Activated CD8-positive, alpha-beta memory T cell treated with anti-CD3 and anti-CD28 coated beads, Interleukin-2, amount 50 U/mL, for 1 hour (primary cell): ENCODE measurements around the gene UBR3.

ENCODE experiments used
- DNase-seq: peaks from one replicate; pipeline ENCODE4 v3.0.0-alpha.2; 2020; ENCODE audit errors: extremely low read depth

The UBR3 gene

DNA sequence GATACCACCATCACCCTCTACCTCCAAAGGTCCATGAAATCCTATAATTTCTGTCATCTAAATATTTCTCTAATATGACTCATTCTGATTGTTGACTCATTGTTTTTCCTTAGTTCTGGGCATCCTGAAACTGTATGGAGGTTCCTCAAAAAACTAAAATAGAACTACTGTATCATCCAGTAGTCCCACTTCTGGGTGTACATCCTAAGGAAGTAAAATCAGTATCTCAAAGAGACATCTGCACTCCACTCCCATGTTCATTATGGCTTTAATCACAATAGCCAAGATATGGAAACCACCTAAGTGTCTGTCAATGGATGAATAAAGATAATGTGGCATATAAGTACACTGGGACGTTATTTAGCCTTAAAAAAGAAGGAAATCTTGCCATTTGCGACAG lies 224.9 kb downstream of the UBR3 start:
- DNase-seq, result no peak

- no peak for DNase-seq
Observed at GRCh38 chr2:170054997-170055396, 227.7 kb downstream of the UBR3 start.

DNA sequence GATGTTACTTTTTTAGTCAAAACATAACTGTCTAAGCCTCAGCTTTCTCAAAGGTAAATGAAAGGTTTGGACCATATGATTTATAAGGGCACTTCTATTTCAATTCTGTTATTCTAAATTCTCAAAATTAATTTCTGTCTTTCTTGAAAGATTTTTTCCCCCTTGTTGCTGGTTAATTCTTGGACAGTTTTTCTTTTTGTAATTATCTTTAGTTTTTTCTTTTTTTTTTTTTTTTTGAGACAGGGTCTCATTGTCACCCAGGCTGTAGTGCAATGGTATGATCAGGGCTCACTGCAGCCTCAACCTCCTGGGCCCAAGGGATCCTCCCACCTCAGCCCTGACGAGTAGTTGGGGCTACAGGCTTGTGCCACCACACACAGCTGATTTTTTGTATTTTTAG lies 229.6 kb downstream of the UBR3 start:
- DNase-seq, result no peak

- DNase-seq, result no peak
Observed at GRCh38 chr2:170063456-170064235, 236.4 kb downstream of the UBR3 start.

GRCh38 chr2:170070778-170071177 lies 243.5 kb downstream of the UBR3 start:
- DNase-seq, result no peak

DNA sequence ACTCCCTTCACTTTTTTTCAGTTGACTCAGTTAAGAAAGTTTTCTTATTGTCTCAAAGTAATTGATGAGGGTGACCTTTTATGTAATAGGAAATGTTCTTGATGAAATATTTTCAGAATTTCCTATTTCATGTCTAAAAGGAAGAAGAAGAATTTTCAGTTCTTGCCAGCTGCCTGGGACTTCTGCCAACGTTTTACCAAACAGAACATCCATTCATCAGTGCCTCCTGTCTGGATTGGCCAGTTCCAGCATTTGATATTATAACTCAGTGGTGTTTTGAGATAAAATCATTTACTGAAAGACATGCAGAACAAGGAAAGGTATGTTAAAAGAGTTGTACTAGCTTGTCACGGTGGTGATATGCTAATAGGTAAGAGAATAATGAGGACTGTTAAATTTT lies 246.0 kb downstream of the UBR3 start:
- no peak for DNase-seq

GRCh38 chr2:170076189-170076588 lies 248.9 kb downstream of the UBR3 start:
- no peak for DNase-seq

DNA sequence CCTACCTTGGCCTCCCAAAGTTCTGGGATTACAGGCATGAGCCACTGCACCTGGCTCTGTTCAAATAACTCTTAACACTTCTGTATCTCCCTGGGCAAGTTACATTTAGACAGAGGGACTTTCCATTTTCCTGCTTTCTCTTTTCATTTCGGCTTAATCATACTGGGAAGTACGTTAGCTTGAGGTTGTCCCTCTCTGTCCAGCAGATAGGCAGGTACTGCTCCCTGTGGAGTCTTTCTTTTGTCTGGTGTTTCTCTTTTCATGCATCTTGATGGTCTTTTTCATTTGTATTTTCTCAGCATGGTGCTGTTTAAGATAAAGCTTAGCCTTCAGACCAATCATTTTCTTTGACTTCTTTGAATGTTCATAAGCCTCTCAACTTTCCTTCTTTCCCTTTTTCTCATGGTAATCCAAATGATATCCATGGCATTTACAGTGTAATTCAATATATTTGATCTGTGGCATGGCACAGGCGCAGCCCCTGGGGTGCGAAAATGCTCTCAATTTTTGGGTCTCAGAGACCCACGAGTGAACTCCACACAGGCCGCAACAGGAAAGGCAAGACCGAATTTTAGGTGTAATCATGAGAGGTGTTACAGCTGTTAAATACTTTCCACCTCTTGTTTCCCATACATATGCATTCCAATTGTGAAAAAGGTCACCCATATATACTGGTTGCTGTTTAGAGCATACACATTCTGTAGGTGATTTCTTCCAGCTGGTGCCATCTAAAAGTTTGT lies 250.7 kb downstream of the UBR3 start:
- no peak for DNase-seq

GRCh38 chr2:170084820-170085491 lies 257.7 kb downstream of the UBR3 start:
- DNase-seq, result no peak

- no peak for DNase-seq
Observed at GRCh38 chr2:170086117-170086688, 258.9 kb downstream of the UBR3 start.

GRCh38 chr2:170086751-170087412 lies 259.6 kb downstream of the UBR3 start:
- no peak for DNase-seq

DNA sequence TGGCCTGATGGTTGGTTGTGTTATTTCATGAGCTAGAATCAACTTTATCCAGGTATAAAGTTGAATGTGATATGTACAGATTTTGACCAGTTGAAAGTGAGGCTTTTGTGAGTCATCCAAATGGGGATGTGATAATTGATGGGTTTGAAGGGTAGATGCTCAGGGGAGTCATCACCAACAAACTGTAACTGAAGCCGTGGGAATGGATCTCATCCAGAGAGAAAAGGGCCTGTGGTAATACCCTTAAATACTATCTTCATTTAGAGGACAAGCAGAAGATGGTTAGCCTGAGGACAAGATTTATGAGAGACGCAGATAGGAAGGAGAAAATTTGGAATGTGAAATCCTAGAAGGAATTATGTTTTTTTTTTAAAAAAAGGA lies 260.1 kb downstream of the UBR3 start:
- no peak for DNase-seq

- DNase-seq, result no peak
Observed at GRCh38 chr2:170088776-170089175, 261.5 kb downstream of the UBR3 start.

DNA sequence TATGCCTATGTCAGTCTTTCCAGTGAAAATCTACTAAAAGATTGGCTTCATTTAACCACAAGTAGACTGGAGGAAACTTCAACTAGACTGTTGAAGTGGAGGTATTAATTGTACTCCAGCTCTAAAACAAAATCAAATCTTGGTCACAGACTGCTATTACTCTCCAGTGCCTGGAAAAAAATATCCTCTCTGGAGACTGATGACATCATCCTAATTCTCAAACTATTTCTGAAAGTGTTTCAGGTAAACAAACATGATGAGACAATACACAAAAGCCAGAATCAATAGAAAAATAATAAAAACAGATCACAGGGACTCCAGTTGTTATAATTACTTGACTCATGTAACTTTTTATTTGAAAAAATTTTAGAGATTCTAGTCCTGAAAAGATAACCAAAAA lies 263.0 kb downstream of the UBR3 start:
- no peak for DNase-seq

- DNase-seq, result no peak
Observed at GRCh38 chr2:170091436-170091835, 264.2 kb downstream of the UBR3 start.

DNA sequence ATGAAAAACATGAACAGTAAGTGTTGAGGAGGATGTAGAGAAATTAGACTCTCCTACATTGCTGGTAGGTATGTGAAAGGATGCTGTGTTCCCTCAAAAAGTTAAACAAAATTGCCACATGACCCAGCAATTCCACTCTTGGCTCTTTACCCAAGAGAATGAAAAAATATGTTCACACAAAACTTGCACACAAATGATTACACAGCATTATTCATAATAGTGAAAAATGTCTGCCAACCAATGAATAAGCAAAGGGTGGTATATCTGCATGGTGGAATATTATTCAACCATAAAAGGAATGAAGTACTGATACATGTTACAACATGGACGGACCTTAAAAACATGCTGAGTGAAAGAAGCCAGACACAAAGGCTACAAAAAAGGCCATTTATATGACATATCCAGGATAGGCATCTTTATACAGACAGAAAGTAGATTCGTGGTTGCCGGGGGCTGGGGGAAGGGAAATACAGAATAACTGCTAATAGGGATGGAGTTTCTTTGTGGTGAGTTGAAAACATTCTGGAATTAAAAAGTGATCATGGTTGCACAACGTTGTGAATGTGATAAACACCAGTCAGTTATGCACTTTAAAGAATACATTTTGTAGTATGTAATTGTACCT lies 265.3 kb downstream of the UBR3 start:
- no peak for DNase-seq

DNA sequence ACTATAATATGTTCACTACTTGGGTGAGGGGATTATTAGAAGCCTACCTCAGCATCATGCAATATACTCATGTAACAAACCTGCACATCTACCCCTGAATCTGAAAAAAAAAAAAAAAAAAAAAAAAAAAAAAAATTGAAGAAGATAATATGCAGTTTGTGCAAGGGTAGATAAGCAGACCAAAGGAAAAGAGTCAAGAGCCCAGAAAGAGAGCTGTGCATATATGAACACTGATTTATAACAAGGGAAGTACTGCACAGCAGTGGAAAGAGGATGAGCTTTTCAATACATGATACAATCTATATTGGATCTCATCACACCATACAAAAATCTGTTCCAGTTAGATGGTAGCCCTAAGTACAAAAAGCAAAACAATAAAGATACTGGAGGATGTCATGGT lies 268.1 kb downstream of the UBR3 start:
- DNase-seq, result no peak

- no peak for DNase-seq
Observed at GRCh38 chr2:170098626-170099312, 271.5 kb downstream of the UBR3 start.

DNA sequence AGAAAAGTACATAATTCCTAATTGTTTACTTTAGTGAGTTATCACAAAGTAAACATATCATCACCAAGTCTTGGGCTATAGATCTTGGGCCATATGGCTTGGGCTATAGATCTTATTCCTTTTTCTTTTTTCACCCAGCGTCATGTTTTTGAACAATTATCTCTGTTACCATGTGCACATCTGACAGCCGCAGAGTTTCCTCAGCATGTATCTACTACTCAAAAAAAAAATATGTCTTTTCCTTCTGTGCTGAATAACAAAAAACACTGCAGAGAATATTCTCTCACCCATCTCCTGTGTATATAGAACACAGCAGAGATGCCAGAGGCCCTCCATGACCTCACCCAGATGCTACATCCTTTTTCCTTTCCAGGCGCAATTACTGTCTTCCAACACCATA lies 274.5 kb downstream of the UBR3 start:
- no peak for DNase-seq

GRCh38 chr2:170106102-170106840 lies 279.0 kb downstream of the UBR3 start:
- DNase-seq, result no peak
